GM12872 (cell line): ENCODE measurements around the gene SERPINB6.

ENCODE experiments used
- CTCF ChIP-seq: IDR thresholded peaks from 3 replicates; pipeline ENCODE4 v1.5.1; 2011; ENCODE audit warnings: low read depth, mild to moderate bottlenecking, low read length, moderate library complexity; ENCODE audit not compliant: insufficient read depth

The SERPINB6 gene

GRCh38 chr6:2948228-2949025 lies 22.9 kb downstream of the SERPINB6 start:
- no peak for TF ChIP-seq CTCF

DNA sequence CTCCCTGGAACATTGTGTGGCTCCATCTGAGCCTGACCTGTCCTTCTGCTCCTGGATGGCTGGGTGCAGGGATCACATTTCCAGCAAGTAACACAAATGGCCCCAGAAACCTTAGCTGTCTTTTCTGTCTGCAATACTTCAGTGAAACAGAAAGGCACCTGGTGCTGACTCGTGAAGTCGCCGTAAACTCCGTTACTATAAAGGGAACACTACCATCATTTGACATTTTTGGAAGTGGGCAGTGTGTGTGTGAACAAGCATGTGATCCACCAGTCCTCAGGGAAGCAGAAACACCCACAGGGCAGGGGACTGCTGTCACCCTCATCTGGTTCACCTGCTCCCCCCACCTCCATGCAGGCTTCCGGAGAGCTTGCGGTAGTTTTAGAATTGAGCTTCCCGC lies 23.9 kb downstream of the SERPINB6 start:
- TF ChIP-seq CTCF, result no peak

- TF ChIP-seq CTCF, result no peak
Observed at GRCh38 chr6:2945153-2945452, 26.3 kb downstream of the SERPINB6 start.

DNA sequence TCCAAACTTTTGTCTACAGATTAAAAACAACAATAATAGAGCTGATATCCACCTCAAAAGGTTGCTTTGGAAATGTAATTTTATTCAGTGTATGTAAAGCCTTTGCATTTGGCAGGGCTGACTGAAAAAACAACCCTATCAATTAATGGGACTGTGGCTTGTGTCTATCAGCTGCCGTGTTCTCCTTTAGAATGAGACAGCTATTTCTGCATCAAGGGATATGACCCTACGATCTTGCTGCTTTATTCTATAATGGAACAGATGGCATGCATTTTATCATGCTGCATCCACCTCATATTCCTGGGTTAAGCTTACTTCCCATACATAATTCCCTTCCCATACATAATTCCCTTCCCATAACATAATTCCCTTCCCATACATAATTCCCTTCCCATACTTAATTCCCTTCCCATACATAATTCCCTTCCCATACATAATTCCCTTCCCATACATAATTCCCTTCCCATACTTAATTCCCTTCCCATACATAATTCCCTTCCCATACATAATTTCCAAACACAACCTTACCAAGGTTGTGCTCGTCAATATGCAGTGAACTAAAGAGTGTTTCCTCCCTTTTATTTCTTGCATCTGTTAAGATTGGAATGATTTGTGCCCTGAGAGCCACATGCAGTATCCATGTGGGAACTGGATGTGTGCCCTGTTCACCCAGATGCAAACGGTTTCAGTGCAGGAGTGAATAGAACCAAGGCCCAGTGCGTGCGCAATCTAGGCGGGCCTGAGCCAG lies 26.8 kb downstream of the SERPINB6 start:
- no peak for TF ChIP-seq CTCF

DNA sequence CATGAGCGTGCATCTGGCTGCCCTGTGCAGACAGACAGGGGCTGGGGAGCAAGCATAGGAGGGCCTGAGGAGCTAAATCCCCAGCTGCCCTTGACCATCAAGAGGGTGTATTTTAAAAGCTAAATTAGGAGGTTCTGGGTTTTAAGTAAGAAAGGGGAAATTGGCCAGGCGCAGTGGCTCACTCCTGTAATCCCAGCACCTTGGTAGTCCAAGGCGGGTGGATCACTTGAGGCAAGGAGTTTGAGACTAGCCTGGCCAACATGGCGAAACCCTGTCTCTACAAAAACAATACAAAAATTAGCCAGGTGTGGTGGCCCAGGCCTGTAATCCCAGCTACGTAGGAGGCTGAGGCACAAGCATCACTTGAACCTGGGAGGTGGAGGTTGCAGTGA lies 27.8 kb downstream of the SERPINB6 start:
- no peak for TF ChIP-seq CTCF

GRCh38 chr6:2942914-2943563 lies 28.3 kb downstream of the SERPINB6 start:
- TF ChIP-seq CTCF, result no peak

GRCh38 chr6:2940851-2941250 lies 30.5 kb downstream of the SERPINB6 start:
- no peak for TF ChIP-seq CTCF
